ENCODE measurements around the gene TNFRSF4. TPM values are rescaled to one million over a fixed set of nuclear protein-coding genes. Genes with fewer than 3 reads are reported as not detected.
"Not testable (repeated sequence)": the region's sequence is repeated elsewhere in the genome, so short reads cannot be mapped to it uniquely, and the experiment has no call there.

TNFRSF4 gene
- total RNA-seq, 1 donor from 2014 or later = 0.31 TPM

DNA sequence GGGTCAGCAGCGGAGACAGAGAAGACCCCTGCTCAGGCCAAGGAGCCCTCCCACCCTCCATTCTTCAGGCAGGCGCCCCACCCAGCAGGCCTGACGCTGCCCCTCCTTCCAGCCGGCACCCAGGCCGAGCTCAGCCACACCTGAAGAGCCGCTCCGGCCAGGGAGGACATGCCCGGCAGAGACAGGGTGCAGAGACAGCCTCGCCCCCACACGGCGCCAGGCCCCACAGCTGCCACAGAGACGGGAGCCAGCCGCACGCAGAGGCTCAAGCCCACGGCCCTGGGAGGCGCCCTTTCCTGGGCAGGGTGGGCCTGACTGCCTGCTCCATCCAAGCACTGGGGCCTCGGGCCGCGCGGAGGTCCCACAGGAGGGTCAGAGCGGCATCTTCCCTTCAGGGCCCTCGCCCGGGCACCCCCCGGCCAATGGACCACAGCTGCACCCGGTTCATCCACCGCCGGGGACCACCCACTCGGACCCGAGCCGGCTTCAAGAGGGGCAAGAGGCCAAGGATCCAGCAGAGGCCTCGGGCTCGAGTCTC, 35.1 kb downstream of the TNFRSF4 start:
- Mint-ChIP-seq H3K9me3 (no peaks in the 10 kb centered on the region), H3K27ac (no peak overlapping the region), H3K36me3 (no peaks in the 10 kb centered on the region), H3K4me1 (ENCODE audit: unreplicated experiment) (peaks cover 4% of the 10 kb centered on the region), H3K27me3 (peaks cover 21% of the 10 kb centered on the region), H3K4me3 (no peak overlapping the region)
- TF ChIP-seq, protein P1, sequence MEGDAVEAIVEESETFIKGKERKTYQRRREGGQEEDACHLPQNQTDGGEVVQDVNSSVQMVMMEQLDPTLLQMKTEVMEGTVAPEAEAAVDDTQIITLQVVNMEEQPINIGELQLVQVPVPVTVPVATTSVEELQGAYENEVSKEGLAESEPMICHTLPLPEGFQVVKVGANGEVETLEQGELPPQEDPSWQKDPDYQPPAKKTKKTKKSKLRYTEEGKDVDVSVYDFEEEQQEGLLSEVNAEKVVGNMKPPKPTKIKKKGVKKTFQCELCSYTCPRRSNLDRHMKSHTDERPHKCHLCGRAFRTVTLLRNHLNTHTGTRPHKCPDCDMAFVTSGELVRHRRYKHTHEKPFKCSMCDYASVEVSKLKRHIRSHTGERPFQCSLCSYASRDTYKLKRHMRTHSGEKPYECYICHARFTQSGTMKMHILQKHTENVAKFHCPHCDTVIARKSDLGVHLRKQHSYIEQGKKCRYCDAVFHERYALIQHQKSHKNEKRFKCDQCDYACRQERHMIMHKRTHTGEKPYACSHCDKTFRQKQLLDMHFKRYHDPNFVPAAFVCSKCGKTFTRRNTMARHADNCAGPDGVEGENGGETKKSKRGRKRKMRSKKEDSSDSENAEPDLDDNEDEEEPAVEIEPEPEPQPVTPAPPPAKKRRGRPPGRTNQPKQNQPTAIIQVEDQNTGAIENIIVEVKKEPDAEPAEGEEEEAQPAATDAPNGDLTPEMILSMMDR (conservative IDR thresholded peaks at IDR 0.05) = no peak
- DNase-seq (ENCODE audit: extremely low spot score, unreplicated experiment) = no peak

DNA sequence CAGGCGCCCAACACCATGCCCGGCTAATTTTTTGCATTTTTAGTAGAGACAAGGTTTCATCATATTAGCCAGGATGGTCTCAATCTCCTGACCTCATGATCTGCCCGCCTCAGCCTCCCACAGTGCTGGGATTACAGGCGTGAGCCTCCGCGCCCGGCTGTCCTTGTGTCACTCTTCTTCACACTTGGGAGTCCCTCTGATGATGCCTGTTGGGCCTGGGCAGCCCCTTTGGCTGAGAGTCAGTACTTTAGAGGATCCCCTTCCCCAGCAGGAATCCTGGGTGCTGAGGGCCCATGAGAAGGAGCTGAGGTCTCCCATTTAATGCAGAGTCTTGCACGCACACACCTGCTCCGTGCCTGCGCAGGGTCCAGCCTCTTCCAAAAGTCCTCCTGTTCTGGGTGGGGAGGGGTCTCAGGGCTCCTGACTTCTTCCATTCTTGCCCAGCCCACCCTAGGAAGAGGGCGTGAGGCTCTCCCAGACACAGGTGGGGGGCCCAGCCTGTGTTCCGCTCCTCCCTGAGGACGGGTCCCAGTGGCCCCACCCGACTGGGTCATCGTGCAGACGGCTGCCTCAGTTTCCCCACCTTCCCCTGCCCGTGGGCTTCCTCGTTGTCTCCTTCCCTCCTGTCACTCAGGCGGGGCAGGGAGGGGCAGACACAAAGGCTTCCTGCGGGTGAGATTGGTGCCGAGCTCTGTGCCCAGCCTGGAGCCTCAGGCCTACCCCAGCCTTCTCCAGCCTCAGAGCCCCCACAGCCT, 36.3 kb downstream of the TNFRSF4 start:
- TF ChIP-seq, protein P1 (conservative IDR thresholded peaks at IDR 0.05) = no peak
- no peaks in the 10 kb centered on the region for H3K9me3 Mint-ChIP-seq
- peaks cover 4% of the 10 kb centered on the region for H3K4me1 Mint-ChIP-seq (ENCODE audit: unreplicated experiment)
- H3K4me3 Mint-ChIP-seq = no peak overlapping the region
- no peak for DNase-seq (ENCODE audit: extremely low spot score, unreplicated experiment)
- peaks cover 21% of the 10 kb centered on the region for H3K27me3 Mint-ChIP-seq
- no peaks in the 10 kb centered on the region for H3K36me3 Mint-ChIP-seq
- H3K27ac Mint-ChIP-seq = no peak overlapping the region

DNA sequence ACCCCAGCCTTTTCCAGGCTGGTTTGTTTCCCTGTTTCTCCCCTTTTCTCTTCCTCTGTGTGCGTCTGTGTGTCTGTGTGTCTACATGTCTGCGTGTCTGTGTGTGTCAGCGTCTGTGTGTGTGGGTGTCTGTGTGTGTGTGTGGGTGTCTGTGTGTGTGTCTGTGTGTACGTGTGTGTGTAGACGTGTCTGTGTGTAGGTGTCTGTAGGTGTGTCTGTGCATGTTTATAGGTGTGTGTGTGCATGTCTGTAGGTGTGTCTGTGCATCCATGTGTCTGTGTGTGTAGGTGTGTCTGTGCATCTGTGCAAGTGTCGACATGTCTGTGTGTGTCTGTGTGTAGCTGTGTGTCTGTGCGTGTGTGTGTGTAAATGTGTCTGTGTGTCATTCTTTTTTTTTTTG, 37.0 kb downstream of the TNFRSF4 start:
- no peak for DNase-seq (ENCODE audit: extremely low spot score, unreplicated experiment)
- no peak overlapping the region for H3K27ac Mint-ChIP-seq
- peaks cover 21% of the 10 kb centered on the region for H3K27me3 Mint-ChIP-seq
- H3K36me3 Mint-ChIP-seq = no peaks in the 10 kb centered on the region
- TF ChIP-seq, protein P1 (conservative IDR thresholded peaks at IDR 0.05) = no peak
- peaks cover 4% of the 10 kb centered on the region for H3K4me1 Mint-ChIP-seq (ENCODE audit: unreplicated experiment)
- no peak overlapping the region for H3K4me3 Mint-ChIP-seq
- no peaks in the 10 kb centered on the region for H3K9me3 Mint-ChIP-seq

GRCh38 chr1:1176063-1176761, 37.7 kb downstream of the TNFRSF4 start:
- H3K36me3 Mint-ChIP-seq; H3K27ac Mint-ChIP-seq; H3K9me3 Mint-ChIP-seq; DNase-seq (ENCODE audit: extremely low spot score, unreplicated experiment); H3K4me1 Mint-ChIP-seq (ENCODE audit: unreplicated experiment); H3K4me3 Mint-ChIP-seq: not testable (repeated sequence)
- H3K27me3 Mint-ChIP-seq = peaks cover 21% of the 10 kb centered on the region

- no peaks in the 10 kb centered on the region for H3K9me3 Mint-ChIP-seq
- no peak overlapping the region for H3K27ac Mint-ChIP-seq
Measured at GRCh38 chr1:1175221-1176062, 38.5 kb downstream of the TNFRSF4 start.

More at GRCh38 chr1:1175221-1176062, 38.5 kb downstream of the TNFRSF4 start:
- no peaks in the 10 kb centered on the region for H3K36me3 Mint-ChIP-seq
- no peaks in the 10 kb centered on the region for H3K4me1 Mint-ChIP-seq (ENCODE audit: unreplicated experiment)
- H3K4me3 Mint-ChIP-seq = no peak overlapping the region
- no peak for DNase-seq (ENCODE audit: extremely low spot score, unreplicated experiment)
- peaks cover 21% of the 10 kb centered on the region for H3K27me3 Mint-ChIP-seq
- TF ChIP-seq, protein P1 (conservative IDR thresholded peaks at IDR 0.05) = no peak
